SIG-M5 treated with dmso at 0.1 percent for 504 hours (cell line): Measurements from ENCODE around the gene FKTN.

Experiments used
- DNase-seq: peaks from one replicate; lab custom pipeline; 2025; ENCODE audit not compliant: unreplicated experiment; lab: John Stamatoyannopoulos, UW

The FKTN gene

GRCh38 chr9:105632807-105633206 is 74.9 kb downstream of the FKTN start:
- no peak for DNase-seq

GRCh38 chr9:105633411-105633810 is 75.5 kb downstream of the FKTN start:
- no peak for DNase-seq

GRCh38 chr9:105636331-105636730 is 78.4 kb downstream of the FKTN start:
- DNase-seq: no peak

- DNase-seq: no peak
Observed at GRCh38 chr9:105637787-105638395, 80.0 kb downstream of the FKTN start.

DNA sequence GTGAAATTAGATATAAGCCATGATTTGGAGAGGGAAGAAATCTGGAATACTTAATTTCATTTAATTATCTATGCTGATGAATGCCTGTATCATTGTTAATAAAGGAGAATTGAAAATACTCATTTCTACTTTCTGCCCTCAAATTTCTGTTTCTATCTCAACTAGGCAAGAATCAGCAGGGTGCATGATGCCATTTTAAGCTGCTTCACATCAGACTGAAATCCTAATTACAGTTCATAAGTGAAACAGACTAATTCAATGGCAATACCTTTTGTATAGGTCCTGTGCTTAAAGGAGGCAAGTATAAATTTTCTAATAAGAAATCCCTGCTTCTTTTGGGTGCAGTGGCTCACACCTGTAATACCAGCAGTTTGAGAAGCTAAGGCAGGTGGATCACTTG is 82.0 kb downstream of the FKTN start:
- no peak for DNase-seq

- DNase-seq: no peak
Observed at GRCh38 chr9:105643795-105644194, 85.9 kb downstream of the FKTN start.

DNA sequence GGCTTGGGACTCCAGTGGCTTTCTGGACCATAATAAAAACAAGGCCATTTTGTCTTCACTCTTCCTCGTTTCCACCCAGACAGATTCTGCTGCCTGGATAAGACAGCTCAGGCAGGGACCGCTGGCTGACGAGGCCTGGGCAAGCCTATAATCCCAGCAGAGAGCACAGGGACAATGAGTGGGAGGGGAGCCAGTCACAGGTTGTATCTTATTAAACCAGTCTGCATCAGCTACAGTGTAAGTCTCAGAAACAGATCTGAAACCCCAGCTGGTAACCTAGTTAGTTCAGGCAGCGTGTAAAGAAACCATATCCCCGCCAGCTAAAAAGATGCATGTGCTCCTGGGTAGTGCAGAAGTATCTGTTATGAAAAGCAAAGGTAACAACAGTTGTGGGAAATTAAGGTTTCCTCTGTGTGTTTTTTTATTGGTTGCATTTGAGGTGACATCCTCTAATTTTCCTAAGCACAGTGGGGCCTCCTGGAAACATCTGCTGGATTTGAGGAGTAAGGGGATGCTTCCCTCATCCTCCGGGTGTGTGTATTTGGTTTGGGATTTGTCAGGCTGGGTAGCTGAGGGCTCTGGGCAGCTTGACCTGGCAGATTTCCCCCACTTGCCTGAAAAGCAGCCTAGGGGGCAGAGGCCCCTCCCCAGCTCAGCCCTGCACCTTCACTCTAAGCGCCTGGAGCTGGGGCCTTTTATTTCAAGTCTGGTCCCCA is 89.1 kb downstream of the FKTN start:
- no peak for DNase-seq

DNA sequence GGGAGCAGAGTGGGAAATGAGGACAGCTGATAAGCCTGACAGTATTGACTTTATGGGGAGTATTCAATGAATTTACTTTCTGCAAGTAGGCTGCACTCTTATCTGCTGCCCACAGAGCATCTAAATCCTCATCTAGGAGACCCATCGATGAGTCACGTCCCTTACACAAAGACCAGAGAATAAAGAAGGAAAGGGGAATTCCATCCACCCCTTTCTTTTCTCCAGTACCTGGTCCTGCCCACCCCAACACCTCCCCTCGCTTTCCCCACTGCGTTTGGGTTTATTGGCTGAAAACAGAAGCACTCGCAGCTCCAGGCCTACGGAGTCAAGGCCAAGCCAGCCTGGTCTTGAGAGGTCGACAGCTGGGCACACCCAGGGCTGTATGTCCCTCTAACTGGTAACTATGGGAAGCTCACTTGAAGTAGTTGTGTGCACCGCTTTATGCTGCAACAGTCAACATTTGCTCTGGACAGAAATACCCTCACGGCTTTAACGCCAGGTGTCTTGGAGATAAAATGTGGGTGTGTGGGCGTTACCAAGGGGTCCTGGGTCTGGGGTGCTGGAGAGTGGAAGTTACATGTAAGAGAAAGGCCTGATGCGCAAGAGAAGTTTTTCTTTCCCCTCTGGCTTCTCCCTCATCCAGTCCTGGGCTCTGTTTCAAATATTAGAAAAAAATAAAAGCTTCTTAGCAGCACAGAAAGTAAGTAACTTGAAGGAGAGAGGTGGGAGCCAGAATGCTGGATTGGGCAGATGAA is 89.8 kb downstream of the FKTN start:
- no peak for DNase-seq

DNA sequence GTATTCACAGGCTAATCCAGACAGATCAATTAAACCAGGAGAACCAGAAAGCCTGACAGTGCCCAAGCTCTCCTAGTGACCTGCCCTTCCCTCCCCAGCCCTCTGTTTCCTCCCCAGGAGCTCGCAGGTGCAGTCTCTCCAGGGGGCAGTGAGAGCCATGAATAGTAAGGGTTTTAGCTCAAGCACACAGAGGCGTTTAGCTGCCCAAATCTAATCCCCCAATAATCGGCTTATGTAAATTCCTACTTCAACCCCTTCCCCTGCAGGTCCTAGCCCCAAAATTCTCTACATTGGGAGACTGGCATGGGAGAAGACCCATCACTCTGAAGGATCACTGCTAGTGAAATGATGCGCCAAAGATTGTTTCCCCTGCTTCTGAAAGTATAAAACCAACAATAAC is 93.9 kb downstream of the FKTN start:
- DNase-seq: no peak

GRCh38 chr9:105656131-105656921 is 98.4 kb downstream of the FKTN start:
- no peak for DNase-seq

GRCh38 chr9:105658351-105658750 is 100.4 kb downstream of the FKTN start:
- no peak for DNase-seq

DNA sequence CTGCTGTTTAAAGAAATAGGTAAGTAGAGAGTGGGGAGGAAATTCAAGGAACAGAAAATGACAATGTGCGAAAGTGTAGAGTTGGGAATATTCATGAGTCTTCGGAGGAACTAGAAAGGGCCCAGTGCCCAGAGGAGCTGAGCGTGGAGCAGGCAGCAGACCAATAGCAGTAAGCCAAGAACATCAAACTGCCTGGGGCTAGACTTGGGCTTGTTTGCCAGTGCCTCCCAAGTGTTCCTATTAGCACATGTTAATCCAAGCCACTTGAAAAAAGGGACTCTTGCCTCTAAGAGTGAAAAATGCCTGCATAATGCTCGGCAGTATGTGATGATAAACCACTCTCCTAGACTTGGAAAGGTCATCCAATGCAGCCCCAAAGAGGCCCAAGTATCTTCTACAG is 103.1 kb downstream of the FKTN start:
- no peak for DNase-seq

GRCh38 chr9:105662184-105663104 is 104.5 kb downstream of the FKTN start, which contains the start of gene TAL2:
TSS of gene TAL2 (plus strand) at chr9:105662457. CDS start at chr9:105662497, 40 bp downstream.
- no peak for DNase-seq

- no peak for DNase-seq
Observed at GRCh38 chr9:105663914-105664313, 106.0 kb downstream of the FKTN start.

DNA sequence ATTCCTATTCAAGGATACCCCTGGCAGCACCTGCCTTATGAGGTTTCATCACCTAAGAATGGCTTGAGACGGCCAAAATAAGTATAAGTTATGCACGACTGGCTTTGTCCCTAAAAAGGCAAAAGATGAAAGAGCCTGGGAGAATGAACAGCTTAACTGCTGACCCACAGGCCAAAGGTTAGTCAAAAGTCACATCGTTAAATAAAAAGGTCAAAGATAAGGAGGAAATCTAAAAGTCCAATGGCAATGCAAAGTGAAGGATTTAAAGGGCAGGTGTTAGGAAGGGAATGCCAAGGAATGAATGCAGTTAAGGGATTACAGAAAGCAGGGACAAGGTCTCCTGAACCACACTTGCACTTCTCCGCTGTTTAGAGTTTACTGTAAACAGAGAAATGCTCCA is 109.9 kb downstream of the FKTN start:
- DNase-seq: no peak

DNA sequence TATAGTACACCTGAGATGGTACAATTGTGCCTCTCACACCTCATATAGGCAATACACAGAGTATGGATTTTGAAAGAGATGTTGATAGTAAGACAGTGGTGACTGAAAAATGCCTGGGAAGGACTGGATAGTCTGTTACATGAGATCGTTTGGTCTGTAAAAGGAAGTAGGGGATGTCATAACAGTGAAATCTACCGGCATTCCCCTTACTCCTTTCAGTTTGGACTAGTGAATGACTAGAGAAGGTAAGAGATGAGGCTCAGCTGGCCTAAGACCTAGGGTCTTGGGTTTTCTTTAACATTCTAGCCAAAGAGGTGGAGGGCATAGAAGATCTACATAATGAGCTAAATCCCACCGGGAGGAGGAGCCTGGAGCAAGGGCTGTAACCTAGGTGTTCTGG is 112.4 kb downstream of the FKTN start:
- peak; percentile 11 for DNase-seq

DNA sequence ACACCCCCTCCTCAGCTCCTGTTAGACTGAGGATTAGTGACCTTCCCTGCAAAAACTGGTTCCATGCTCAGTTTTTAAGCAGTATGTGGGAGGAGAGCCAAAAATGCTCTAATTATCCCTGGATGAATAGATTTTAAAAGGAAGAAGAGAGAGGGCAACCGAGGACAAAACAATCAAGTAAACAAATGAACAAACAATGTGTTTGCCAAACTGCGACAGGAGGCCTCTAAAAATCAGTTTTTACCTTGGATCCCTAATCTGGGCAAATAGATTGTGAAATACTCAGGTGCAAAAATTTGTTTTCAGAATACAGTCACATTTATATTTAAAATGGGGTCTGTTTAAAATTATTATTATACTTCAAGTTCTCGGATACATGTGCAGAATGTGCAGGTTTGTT is 112.8 kb downstream of the FKTN start:
- no peak for DNase-seq

DNA sequence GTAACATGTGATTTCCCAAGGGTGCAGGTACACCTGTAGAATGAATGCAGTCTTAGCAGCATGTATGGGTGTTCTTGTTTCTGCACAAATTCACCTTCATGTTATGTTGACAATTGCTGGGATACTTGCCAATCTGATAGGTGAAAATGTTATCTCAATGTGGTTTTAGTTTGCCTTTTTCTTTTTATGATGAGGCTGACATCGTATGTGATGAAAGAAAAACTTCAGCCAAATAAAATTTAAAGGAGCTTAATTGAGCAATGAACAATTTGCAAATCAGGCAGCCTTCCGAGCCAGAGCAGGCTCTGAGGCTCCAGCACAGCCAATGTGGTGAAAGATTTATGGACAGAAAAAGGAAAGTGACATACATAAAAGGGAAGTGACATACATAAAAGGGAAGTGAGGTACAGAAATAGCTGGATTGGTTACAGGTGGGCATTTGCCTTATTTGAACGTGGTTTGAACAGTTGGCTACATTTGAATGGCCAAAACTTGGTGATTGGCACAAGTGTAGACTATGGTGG is 114.8 kb downstream of the FKTN start:
- peak; percentile 85 for DNase-seq

GRCh38 chr9:105673850-105674387 is 116.0 kb downstream of the FKTN start:
- no peak for DNase-seq
